Mucosa of rectum (tissue), 2 donors: Measurements from ENCODE around the gene LRFN2.

Experiments used
- H3K27ac ChIP-seq, 2 donors: one replicate each; pipeline ENCODE4 v1.7.0; 2013; ENCODE audit warnings: inconsistent platforms in 2 of 2, low read depth in 2 of 2, low read length in 2 of 2
- H3K27me3 ChIP-seq, 2 donors: one replicate each; pipeline ENCODE4 v1.7.0; 2013; ENCODE audit warnings: low read length in 2 of 2; ENCODE audit not compliant: control insufficient read depth in 2 of 2, insufficient read depth in 2 of 2
- H3K36me3 ChIP-seq, 2 donors: one replicate each; pipeline ENCODE4 v1.7.0; 2013; ENCODE audit warnings: low read length in 2 of 2; ENCODE audit not compliant: control insufficient read depth in 2 of 2, insufficient read depth in 2 of 2
- H3K4me1 ChIP-seq, 2 donors: one replicate each; pipeline ENCODE4 v1.7.0; 2013; ENCODE audit warnings: low read length in 2 of 2, mild to moderate bottlenecking in 1 of 2; ENCODE audit not compliant: control insufficient read depth in 2 of 2, insufficient read depth in 2 of 2
- H3K4me3 ChIP-seq, 2 donors: one replicate each; pipeline ENCODE4 v1.7.0; 2013; ENCODE audit warnings: low read length in 2 of 2
- H3K9ac ChIP-seq, 2 donors: one replicate each; pipeline ENCODE4 v1.7.0; 2013; ENCODE audit warnings: low read length in 2 of 2, low read depth in 1 of 2, mild to moderate bottlenecking in 1 of 2
- H3K9me3 ChIP-seq, 2 donors: one replicate each; pipeline ENCODE4 v1.7.0; 2013; ENCODE audit warnings: low read length in 2 of 2; ENCODE audit not compliant: control insufficient read depth in 2 of 2
- donor health status: healthy.
- donor health status: Normal muscosa, but diverticular disease.

The LRFN2 gene

GRCh38 chr6:40587240-40588069 is at the start of gene LRFN2:
LRFN2 (minus strand) TSS chr6:40587364.
- peak within 1 kb of the TSS; percentile 69 to 96 for H3K4me3 ChIP-seq
- H3K4me1 ChIP-seq = peaks cover 21 to 29% of the 10 kb centered on the region in 2 donors
- H3K9me3 ChIP-seq = no peaks in the 10 kb centered on the region
- peaks cover 18 to 22% of the 10 kb centered on the region in 2 donors for H3K27me3 ChIP-seq
- no peaks in the 10 kb centered on the region for H3K36me3 ChIP-seq
- peak within 1 kb of the TSS in 1 of 2 donors; percentile 59 for H3K9ac ChIP-seq
- peak within 1 kb of the TSS; percentile 38 to 59 for H3K27ac ChIP-seq

GRCh38 chr6:40634429-40634828 is 47.3 kb upstream of the LRFN2 start:
- Histone ChIP-seq H3K9me3 (no peaks in the 10 kb centered on the region), H3K36me3 (no peaks in the 10 kb centered on the region), H3K4me1 (no peaks in the 10 kb centered on the region), H3K4me3 (no peak overlapping the region), H3K9ac (no peak overlapping the region), H3K27ac (no peak overlapping the region), H3K27me3 (no peaks in the 10 kb centered on the region)

GRCh38 chr6:40631744-40632143 is 44.6 kb upstream of the LRFN2 start:
- no peak overlapping the region for H3K27ac ChIP-seq
- no peaks in the 10 kb centered on the region for H3K4me1 ChIP-seq
- no peak overlapping the region for H3K4me3 ChIP-seq
- no peaks in the 10 kb centered on the region for H3K36me3 ChIP-seq
- H3K27me3 ChIP-seq = no peaks in the 10 kb centered on the region
- no peaks in the 10 kb centered on the region for H3K9me3 ChIP-seq
- H3K9ac ChIP-seq = no peak overlapping the region

- no peaks in the 10 kb centered on the region for H3K9me3 ChIP-seq
- H3K4me1 ChIP-seq = no peaks in the 10 kb centered on the region
These were observed 43.3 kb upstream of the LRFN2 start for GRCh38 chr6:40630488-40630887.

GRCh38 chr6:40630051-40630450 is 42.9 kb upstream of the LRFN2 start:
- no peak overlapping the region for H3K9ac ChIP-seq
- H3K27me3 ChIP-seq = no peaks in the 10 kb centered on the region
- no peaks in the 10 kb centered on the region for H3K4me1 ChIP-seq
- no peak overlapping the region for H3K4me3 ChIP-seq
- H3K27ac ChIP-seq = no peak overlapping the region
- H3K36me3 ChIP-seq = no peaks in the 10 kb centered on the region
- no peaks in the 10 kb centered on the region for H3K9me3 ChIP-seq

More at GRCh38 chr6:40630488-40630887, 43.3 kb upstream of the LRFN2 start:
- Histone ChIP-seq H3K9ac (no peak overlapping the region), H3K27ac (no peak overlapping the region), H3K27me3 (no peaks in the 10 kb centered on the region), H3K4me3 (no peak overlapping the region), H3K36me3 (no peaks in the 10 kb centered on the region)

GRCh38 chr6:40629463-40629862 is 42.3 kb upstream of the LRFN2 start:
- no peaks in the 10 kb centered on the region for H3K4me1 ChIP-seq
- H3K27me3 ChIP-seq = no peaks in the 10 kb centered on the region

GRCh38 chr6:40627316-40627715 is 40.2 kb upstream of the LRFN2 start:
- Histone ChIP-seq H3K9me3 (no peaks in the 10 kb centered on the region), H3K36me3 (no peaks in the 10 kb centered on the region)

More at GRCh38 chr6:40629463-40629862, 42.3 kb upstream of the LRFN2 start:
- Histone ChIP-seq H3K27ac (no peak overlapping the region), H3K9me3 (no peaks in the 10 kb centered on the region), H3K36me3 (no peaks in the 10 kb centered on the region), H3K4me3 (no peak overlapping the region), H3K9ac (no peak overlapping the region)

GRCh38 chr6:40626886-40627285 is 39.7 kb upstream of the LRFN2 start:
- no peaks in the 10 kb centered on the region for H3K4me1 ChIP-seq
- H3K27ac ChIP-seq = no peak overlapping the region
- H3K36me3 ChIP-seq = no peaks in the 10 kb centered on the region
- no peaks in the 10 kb centered on the region for H3K27me3 ChIP-seq
- H3K9me3 ChIP-seq = no peaks in the 10 kb centered on the region
- no peak overlapping the region for H3K9ac ChIP-seq
- H3K4me3 ChIP-seq = no peak overlapping the region

More at GRCh38 chr6:40627316-40627715, 40.2 kb upstream of the LRFN2 start:
- no peaks in the 10 kb centered on the region for H3K27me3 ChIP-seq
- no peak overlapping the region for H3K27ac ChIP-seq
- no peak overlapping the region for H3K4me3 ChIP-seq
- H3K9ac ChIP-seq = no peak overlapping the region
- no peaks in the 10 kb centered on the region for H3K4me1 ChIP-seq

GRCh38 chr6:40623932-40624331 is 36.8 kb upstream of the LRFN2 start:
- H3K27me3 ChIP-seq = no peaks in the 10 kb centered on the region
- no peaks in the 10 kb centered on the region for H3K36me3 ChIP-seq
- H3K9ac ChIP-seq = no peak overlapping the region
- H3K4me1 ChIP-seq = no peaks in the 10 kb centered on the region
- H3K27ac ChIP-seq = no peak overlapping the region
- no peaks in the 10 kb centered on the region for H3K9me3 ChIP-seq
- no peak overlapping the region for H3K4me3 ChIP-seq

GRCh38 chr6:40623178-40623577 is 36.0 kb upstream of the LRFN2 start:
- Histone ChIP-seq H3K9me3 (no peaks in the 10 kb centered on the region), H3K4me3 (no peak overlapping the region), H3K9ac (no peak overlapping the region), H3K27ac (no peak overlapping the region), H3K4me1 (no peaks in the 10 kb centered on the region), H3K36me3 (no peaks in the 10 kb centered on the region), H3K27me3 (no peaks in the 10 kb centered on the region)
